Neural progenitor cell (in vitro differentiated cells): ENCODE results near the gene ACAD9.

Experiments used
- EZH2 ChIP-seq: fragments of 200-600 bp; sonication (generic); IDR thresholded peaks from 2 replicates; pipeline ENCODE4 v1.6.1; 2017; ENCODE audit warnings: antibody characterized with exemption, mild to moderate bottlenecking, moderate library complexity
- EZH2phosphoT487 ChIP-seq: fragments of 200-600 bp; sonication (generic); IDR thresholded peaks from 2 replicates; pipeline ENCODE4 v1.6.1; 2017; ENCODE audit warnings: antibody characterized with exemption
- TF ChIP-seq, protein P1 (sequence below): fragments of 200-600 bp; sonication (generic); IDR thresholded peaks from 2 replicates; pipeline ENCODE4 v1.5.1; 2017; ENCODE audit warnings: antibody characterized with exemption, mild to moderate bottlenecking

DNA sequence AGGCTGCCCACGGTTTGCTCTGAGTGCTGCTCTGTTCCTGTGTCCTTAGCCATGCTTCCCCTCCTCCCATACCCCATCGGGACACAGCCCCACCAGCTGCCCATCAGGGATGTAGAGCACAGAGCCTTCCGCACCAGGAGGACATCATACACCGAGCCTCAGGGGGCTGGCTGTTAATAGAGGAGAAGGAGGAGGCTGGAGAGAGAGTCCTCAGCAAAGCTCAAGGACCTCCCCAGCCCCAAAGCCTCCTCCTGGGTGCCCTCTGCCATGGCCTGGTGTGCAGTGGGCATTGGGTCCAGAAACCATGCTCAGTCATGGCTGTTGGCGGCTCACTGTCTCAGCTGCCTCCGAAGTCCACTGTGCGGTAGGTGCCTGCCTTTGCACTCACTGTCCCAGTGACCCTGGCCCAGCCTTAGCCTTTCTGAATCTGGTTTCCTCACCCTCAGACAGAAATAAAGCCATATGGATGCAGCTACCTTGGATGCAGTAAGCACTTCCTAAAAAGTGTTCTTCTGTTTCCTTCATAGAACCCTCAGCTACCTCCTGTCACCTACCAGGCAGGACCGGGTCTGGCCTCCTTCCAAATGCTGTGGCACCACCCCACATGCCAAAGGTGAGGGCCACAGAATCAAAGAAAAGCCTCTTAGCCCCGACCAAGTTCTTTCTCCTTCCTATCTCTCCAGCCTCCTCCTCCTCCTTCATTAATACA lies 53.9 kb downstream of the ACAD9 start:
- TF ChIP-seq, protein P1, sequence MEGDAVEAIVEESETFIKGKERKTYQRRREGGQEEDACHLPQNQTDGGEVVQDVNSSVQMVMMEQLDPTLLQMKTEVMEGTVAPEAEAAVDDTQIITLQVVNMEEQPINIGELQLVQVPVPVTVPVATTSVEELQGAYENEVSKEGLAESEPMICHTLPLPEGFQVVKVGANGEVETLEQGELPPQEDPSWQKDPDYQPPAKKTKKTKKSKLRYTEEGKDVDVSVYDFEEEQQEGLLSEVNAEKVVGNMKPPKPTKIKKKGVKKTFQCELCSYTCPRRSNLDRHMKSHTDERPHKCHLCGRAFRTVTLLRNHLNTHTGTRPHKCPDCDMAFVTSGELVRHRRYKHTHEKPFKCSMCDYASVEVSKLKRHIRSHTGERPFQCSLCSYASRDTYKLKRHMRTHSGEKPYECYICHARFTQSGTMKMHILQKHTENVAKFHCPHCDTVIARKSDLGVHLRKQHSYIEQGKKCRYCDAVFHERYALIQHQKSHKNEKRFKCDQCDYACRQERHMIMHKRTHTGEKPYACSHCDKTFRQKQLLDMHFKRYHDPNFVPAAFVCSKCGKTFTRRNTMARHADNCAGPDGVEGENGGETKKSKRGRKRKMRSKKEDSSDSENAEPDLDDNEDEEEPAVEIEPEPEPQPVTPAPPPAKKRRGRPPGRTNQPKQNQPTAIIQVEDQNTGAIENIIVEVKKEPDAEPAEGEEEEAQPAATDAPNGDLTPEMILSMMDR: no peak
- TF ChIP-seq EZH2 (no peak), EZH2phosphoT487 (no peak)
